H1 (cell line): ENCODE measurements around the gene SLC66A1.

Source experiments
- BRCA1 ChIP-seq: IDR thresholded peaks from 2 replicates; pipeline ENCODE4 v1.6.1; 2012; ENCODE audit warnings: low read depth, low read length, improper control_type of control experiment
- CHD1 ChIP-seq: IDR thresholded peaks from 2 replicates; pipeline ENCODE4 v1.6.1; 2012; ENCODE audit warnings: low read depth, low read length, improper control_type of control experiment
- CREB1 ChIP-seq: IDR thresholded peaks from 2 replicates; pipeline ENCODE4 v1.6.1; 2012; ENCODE audit warnings: inconsistent platforms
- EZH2 ChIP-seq: fragments of 200-600 bp; sonication (generic); IDR thresholded peaks from 2 replicates; pipeline ENCODE4 v1.7.1; 2012; ENCODE audit warnings: low read depth, mild to moderate bottlenecking, moderate library complexity, low read length, inconsistent platforms; ENCODE audit not compliant: severe bottlenecking
- FOSL1 ChIP-seq: IDR thresholded peaks from 2 replicates; pipeline ENCODE4 v1.6.1; 2011; ENCODE audit warnings: mild to moderate bottlenecking, low read depth, low read length, moderate library complexity; ENCODE audit not compliant: insufficient read depth
- POLR2A ChIP-seq, 2 experiments: IDR thresholded peaks; 1 replicate in 1 of 2; 2 replicates in 1 of 2; pipeline ENCODE4 v1.6.1; 2011; ENCODE audit warnings: low read depth in 2 of 2, low read length in 2 of 2, mild to moderate bottlenecking in 2 of 2; ENCODE audit errors: control extremely low read depth in 1 of 2
- POU5F1 ChIP-seq: IDR thresholded peaks from 2 replicates; pipeline ENCODE4 v1.6.1; 2011; ENCODE audit warnings: low read depth, mild to moderate bottlenecking, low read length, moderate library complexity
- SIX5 ChIP-seq: IDR thresholded peaks from 2 replicates; pipeline ENCODE4 v1.6.1; 2011; ENCODE audit warnings: mild to moderate bottlenecking, low read depth, low read length
- SP2 ChIP-seq: IDR thresholded peaks from 2 replicates; pipeline ENCODE4 v1.6.1; 2012; ENCODE audit warnings: mild to moderate bottlenecking, low read length, inconsistent platforms
- YY1 ChIP-seq: IDR thresholded peaks from 2 replicates; pipeline ENCODE4 v1.6.1; 2011; ENCODE audit warnings: low read depth, mild to moderate bottlenecking, low read length
- TF ChIP-seq, protein P1 (sequence below), 3 experiments: IDR thresholded peaks; 1 replicate in 2 of 3; 2 replicates in 1 of 3; pipeline versions ENCODE4 v1.5.1 to v1.6.1; 2011; ENCODE audit warnings: low read length in 3 of 3, mild to moderate bottlenecking in 3 of 3, inconsistent platforms in 2 of 3, low read depth in 1 of 3, moderate library complexity in 1 of 3; ENCODE audit not compliant: insufficient read depth in 1 of 3; ENCODE audit errors: control extremely low read depth in 1 of 3
- TF ChIP-seq, protein P2 (sequence below): IDR thresholded peaks from 2 replicates; pipeline ENCODE4 v1.6.1; 2012; ENCODE audit warnings: inconsistent platforms

DNA sequence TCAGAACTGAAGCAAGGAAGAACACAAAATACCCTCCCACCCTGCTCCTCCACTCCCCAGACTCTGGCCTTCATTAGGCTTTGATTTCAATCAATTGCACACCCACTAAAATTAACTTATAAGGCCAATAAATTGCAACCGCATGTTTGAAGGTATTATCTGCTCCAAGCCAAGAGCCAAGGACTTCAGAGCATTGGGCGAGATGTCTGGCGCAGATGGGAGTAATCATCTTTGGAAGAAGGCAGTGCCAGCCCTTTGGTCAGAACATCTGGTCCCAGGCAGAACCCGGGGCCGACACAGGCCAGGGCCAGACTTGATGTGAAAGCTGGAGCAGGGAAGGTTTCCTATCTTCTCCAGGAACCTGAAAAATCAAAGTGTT is 60.0 kb downstream of the SLC66A1 start:
- TF ChIP-seq, protein P1, sequence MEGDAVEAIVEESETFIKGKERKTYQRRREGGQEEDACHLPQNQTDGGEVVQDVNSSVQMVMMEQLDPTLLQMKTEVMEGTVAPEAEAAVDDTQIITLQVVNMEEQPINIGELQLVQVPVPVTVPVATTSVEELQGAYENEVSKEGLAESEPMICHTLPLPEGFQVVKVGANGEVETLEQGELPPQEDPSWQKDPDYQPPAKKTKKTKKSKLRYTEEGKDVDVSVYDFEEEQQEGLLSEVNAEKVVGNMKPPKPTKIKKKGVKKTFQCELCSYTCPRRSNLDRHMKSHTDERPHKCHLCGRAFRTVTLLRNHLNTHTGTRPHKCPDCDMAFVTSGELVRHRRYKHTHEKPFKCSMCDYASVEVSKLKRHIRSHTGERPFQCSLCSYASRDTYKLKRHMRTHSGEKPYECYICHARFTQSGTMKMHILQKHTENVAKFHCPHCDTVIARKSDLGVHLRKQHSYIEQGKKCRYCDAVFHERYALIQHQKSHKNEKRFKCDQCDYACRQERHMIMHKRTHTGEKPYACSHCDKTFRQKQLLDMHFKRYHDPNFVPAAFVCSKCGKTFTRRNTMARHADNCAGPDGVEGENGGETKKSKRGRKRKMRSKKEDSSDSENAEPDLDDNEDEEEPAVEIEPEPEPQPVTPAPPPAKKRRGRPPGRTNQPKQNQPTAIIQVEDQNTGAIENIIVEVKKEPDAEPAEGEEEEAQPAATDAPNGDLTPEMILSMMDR (IDR thresholded peaks at IDR 0.05; ENCODE audit: control extremely low read depth in 1 of 3, insufficient read depth in 1 of 3, low read depth in 1 of 3, low read length in 3 of 3), result no peak
- TF ChIP-seq POLR2A (IDR thresholded peaks at IDR 0.05; ENCODE audit: control extremely low read depth in 1 of 2, low read depth in 2 of 2, low read length in 2 of 2) (no peak), POU5F1 (no peak), SIX5 (no peak), EZH2 (no peak), CHD1 (no peak), CREB1 (no peak), SP2 (no peak), YY1 (no peak), BRCA1 (no peak), FOSL1 (no peak)
- TF ChIP-seq, protein P2, sequence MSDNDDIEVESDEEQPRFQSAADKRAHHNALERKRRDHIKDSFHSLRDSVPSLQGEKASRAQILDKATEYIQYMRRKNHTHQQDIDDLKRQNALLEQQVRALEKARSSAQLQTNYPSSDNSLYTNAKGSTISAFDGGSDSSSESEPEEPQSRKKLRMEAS, result no peak
